Activated CD4-positive, alpha-beta T cell treated with anti-CD3 and anti-CD28 coated beads, Interleukin-2, amount 50 U/mL, for 24 hours (primary cell): Measurements from ENCODE around the gene KLHL25.
A peak's percentile ranks its signal among the peaks of the same experiment; 100 is the strongest.

Experiments
- DNase-seq, 2 donors: peaks; one replicate each; pipeline ENCODE4 v3.0.0-alpha.2; 2020; ENCODE audit warnings: low read depth in 1 of 2, low spot score in 1 of 2

KLHL25 gene

DNA sequence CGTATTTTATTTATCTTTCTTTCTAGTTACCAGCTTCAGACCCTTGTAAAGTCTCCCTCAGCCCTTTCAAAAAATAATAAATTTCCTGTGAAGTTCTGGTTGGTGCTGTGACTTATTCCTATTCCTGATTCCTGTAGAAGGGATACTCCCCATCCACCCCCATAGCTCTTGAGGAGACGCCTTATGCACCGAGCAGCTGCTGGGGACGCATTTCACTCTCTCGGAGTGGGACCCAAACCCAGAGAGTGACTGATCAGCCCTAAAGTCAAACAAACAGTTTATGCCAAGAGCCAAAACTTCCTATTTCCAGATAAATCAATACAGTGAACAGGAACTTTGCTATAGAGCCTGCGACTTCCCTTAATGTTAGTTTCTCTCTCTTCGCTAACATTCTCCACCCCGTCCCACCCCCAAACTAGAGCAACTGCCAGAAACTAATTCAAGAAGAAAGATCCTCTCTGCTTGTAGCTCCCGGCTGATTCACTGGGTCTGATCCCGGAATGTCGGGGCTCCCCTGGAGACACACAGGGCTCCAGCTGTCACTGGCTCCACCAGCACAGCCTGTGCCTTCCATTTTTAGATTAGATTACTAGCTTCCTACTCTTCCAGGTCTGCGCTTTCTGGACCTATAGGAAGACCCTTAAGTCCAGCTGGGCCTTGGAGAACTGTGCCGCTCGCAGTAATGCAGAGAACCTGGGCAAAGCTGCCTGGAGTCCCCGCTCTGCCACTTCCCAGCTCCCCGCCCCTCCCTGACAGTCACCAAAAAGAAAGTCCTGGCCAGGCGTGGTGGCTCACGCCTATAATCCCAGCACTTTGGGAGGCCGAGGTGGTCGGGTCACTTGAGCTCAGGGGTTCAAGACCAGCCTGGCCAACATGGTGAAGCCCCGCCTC lies 45.2 kb downstream of the KLHL25 start:
- DNase-seq = no peak

GRCh38 chr15:85748729-85749128 lies 46.0 kb downstream of the KLHL25 start:
- no peak for DNase-seq

DNA sequence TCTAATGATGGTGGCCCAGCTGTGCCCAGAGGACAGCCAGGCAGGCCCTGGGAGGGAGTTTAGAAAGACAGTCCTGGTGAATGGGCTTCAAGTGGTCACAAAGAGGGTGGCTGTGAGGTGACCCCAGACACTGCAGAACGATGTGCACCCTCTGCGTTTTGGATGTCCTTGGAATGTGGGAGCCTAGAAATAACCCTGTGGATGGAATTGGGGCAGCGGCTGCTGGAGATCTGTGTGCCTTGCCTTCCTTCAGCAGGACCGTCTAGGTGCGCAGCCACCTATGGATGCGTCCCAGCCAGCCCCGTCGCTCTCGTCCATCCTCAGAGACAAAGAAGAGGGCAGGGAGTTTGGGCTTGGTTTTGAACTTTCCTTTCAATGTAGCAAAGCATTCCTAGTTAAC lies 46.5 kb downstream of the KLHL25 start:
- no peak for DNase-seq

- DNase-seq = no peak
These were observed 48.1 kb downstream of the KLHL25 start for GRCh38 chr15:85746641-85747040.

GRCh38 chr15:85745525-85746150 lies 49.1 kb downstream of the KLHL25 start:
- DNase-seq = no peak

DNA sequence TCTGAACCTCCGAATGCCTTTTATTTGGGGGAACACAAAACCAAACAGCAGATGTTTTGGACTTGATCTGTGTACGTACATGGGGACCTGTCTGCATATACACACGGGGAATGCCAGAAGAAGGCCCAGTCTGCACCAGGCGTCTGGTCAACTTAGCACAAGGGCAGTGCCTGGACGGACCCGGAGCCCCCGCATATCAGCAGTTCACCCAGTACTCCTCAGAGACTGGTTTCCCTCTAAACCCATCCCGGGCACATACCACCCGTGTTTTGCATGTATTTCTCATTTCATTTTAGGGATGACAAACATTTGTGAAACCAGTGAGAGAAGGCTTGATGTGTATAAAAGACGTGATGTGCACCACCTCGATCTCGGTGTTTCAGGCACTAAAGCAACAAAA lies 49.7 kb downstream of the KLHL25 start:
- DNase-seq = no peak

DNA sequence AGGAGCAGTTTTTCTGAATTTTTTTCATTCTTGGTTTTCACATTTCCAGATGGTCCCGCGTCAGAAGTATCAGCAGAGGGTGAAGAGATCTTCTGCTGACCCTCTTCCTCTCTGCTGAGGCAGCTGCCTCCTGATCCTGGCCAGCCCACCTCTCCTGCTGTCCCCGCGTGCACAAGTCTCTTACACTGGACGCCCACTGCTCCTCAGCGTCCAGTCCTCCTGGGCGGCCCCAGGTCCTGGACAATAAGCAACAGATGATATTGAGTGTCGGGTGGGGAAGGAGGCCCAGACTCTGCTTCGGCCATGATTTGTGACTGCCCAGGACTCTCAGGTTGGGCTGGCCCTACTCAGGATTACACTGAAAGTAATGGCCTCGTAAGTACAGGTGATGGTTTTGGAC lies 50.1 kb downstream of the KLHL25 start:
- DNase-seq = no peak

- no peak for DNase-seq
These were observed 51.2 kb downstream of the KLHL25 start for GRCh38 chr15:85743392-85744055.

DNA sequence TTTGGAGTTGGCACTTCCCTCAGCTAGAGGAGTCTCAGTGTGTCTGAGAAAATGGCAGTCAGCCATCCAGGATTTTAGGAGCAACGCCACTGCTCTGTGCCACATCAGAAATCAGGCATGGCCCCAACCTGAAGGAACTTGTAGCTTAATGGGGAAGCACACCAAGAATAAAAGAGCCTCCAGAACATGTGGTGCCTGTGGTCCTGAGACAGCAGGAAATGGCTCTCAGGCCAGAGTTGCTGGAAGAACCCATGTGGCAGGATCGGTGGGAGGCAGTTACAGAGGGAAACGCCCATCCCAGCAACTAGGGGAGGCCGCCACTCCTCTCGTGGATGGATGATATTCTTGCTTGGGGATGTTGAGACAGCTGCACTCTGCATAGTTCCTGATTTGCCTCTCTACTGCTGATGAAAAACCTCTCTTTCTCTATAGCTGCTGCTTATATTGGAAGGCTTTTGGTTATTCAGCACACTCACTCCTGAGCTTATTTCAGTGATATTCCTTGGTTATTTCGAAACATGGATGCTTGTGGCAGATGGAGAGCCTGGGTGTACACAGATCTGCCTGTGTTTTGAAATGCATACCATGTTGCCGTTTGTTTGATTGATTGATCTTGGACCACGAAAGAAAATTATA lies 52.4 kb downstream of the KLHL25 start:
- DNase-seq = no peak

DNA sequence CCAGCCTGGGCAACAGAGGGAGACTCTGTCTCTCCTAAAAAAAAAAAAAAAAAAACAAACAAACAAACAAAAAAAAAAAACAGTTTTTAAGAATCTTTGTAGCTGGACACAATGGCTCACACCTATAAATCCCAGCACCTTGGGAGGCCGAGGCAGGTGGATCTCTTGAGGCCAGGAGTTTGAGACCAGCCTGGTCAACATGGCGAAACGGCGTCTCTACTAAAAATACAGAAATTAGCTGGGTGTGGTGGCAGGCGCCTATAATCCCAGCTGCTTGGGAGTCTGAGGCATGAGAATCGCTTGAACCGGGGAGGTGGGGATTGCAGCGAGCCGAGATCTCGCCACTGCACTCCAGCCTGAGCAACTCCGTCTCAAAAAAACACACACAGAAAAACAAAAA lies 53.1 kb downstream of the KLHL25 start:
- DNase-seq = no peak

DNA sequence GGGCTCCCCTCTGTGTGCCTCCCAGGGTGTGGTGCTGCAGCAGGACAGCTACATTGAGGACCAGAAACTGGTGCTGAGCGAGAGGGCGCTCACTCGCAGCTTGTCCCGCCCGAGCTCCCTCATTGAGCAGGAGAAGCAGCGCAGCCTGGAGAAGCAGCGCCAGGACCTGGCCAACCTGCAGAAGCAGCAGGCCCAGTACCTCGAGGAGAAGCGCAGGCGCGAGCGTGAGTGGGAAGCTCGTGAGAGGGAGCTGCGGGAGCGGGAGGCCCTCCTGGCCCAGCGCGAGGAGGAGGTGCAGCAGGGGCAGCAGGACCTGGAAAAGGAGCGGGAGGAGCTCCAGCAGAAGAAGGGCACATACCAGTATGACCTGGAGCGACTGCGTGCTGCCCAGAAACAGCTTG lies 53.7 kb downstream of the KLHL25 start:
- DNase-seq = no peak

- DNase-seq = no peak
These were observed 57.7 kb downstream of the KLHL25 start for GRCh38 chr15:85737061-85737460.

GRCh38 chr15:85733416-85733815 lies 61.3 kb downstream of the KLHL25 start:
- no peak for DNase-seq

- DNase-seq = peak in 1 of 2 donors; percentile 61
These were observed 64.5 kb downstream of the KLHL25 start for GRCh38 chr15:85730001-85730820.

DNA sequence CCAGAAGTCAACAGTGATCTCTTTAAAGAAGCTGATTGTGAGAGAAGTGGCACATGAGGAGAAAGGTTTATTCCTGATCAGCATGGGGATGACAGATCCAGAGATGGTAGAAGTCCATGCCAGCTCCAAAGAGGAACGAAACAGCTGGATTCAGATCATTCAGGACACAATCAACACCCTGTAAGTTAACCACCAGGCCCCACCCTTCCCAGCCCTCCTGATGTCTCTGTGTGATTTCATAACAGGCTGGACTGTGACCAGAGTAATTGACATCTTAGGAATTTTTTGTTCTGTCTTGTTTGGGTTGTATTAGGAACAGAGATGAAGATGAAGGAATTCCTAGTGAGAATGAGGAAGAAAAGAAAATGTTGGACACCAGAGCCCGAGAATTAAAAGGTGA lies 67.7 kb downstream of the KLHL25 start:
- DNase-seq = no peak

DNA sequence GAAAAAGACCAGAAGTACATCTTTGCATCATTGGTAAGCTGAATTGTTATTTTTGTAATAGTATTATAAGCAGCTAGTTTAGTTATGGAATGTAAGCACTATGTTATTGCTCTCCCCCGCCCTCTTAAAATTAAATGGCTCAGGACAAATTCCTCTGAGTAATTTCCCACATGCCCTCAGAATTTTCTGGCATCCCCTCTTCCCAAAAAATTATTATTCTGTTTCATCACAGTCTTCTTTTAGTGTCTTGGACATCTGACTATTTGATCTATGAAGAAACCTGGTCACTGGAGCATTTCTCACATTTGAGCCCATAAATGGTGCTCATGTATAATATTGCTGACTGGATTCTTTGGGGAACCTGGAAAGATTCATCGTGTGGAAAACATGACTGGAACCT lies 68.3 kb downstream of the KLHL25 start:
- DNase-seq = no peak

- DNase-seq = no peak
These were observed 69.2 kb downstream of the KLHL25 start for GRCh38 chr15:85725564-85725963.

DNA sequence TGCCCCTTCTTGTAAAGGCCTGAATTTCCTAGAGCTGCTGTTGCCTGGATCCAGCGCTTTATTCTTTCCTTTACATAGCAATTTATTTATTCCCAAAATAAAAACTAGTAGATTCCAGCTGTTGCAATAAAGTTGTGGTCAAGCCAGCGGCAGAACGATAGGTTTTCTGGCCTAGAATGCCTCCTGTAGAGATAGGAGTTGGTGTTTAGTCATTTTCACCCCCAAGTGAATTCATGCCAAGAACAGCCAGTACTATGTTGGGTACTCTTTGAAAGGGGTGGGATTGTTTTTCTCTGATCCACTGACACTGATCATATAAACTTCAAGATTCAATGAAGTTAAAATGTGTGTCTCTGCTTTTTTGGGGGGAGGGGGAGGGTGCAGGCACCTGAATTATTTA lies 69.7 kb downstream of the KLHL25 start:
- DNase-seq = no peak

DNA sequence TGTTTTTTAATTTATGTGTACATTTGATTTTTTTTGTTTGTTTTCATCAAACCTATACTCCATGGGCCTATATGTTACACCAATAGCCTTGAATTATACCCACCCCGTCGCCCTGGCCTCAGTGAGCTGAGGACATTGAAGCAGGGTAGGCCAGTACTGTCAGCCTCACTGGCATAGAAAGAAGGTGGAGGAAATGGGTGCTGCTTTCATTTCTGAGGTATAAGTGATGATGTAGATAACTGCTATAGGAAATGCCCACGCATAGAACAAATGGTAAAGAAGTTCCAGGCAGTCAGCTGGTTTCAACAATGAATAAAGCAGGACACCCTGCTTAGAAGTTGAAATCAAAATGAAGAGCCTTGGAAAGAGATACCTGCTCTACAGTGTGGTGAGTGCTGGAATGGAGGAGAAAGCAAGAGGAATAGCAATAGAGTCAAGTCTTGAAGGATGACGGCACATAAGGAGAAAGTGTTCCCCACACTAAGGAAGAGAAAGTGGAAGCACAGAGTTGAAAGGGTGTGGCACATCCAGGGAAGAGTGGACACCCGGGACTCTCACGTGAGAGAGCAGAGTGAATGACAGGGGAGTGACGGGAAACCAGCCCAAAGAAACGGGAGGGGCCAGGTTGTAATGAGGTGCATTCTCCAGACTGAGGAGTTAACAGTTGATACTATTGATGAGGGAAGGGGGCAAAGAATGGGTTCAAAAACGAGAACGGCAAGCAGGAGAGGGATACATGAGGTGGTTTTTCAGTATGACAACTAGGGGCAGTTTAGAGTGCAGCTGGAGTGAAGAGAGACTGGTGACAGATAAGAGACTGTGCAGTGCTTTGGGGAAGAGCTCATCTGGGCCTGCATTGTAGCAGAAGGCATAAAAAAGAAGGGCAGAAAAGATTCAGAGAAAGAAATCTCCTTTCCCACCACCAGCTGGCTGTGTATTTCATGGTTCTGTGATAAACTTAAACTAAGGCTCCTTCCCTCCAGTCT lies 70.5 kb downstream of the KLHL25 start:
- DNase-seq = no peak
